Measurements from ENCODE around the gene LRRC8D.

The LRRC8D gene

GRCh38 chr1:89807503-89807902 is 13.3 kb upstream of the LRRC8D start:
- DNase-seq (ENCODE audit: low read depth) = no peak

- no peak for DNase-seq (ENCODE audit: low read depth)
Measured at GRCh38 chr1:89807983-89808382, 12.8 kb upstream of the LRRC8D start.

- DNase-seq (ENCODE audit: low read depth) = no peak
Measured at GRCh38 chr1:89808441-89809117, 12.3 kb upstream of the LRRC8D start.

DNA sequence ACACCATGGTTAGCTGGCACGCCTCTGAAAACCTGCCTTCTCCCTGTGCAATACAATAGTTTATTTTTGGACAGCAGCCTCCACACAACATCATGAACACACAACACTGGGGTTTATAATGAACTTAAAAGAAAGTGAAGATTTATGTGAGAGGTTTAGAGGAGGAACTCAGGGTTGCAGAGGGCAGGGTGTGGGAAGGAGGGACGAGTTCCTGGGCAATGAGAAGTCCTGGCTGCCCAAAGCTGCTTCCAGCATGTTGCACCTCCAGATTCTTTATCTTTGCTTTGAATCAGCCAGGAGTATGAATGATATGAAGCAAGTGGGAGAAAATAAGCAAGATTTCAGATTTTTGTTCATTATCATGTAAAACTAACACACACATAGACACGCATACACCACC is 11.3 kb upstream of the LRRC8D start:
- DNase-seq (ENCODE audit: low read depth) = no peak

DNA sequence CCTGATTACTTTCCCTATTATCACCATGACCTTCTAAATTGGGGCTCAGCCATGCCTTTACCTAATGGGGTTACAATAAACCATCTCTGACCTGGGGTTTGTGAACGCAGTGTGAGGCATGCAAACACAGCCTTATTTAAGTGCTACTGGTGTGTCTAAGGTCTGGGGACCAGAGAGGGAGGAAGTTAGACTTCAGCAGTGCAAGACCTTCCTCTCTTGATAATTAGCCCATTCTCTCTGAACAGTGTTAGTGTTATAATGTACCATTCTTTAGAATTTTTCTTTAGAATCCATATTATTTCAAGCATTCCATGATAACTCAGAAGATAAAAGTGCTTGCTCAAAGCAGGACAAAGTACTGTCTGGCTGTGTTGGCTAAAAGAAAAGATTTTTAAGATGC is 10.5 kb upstream of the LRRC8D start:
- no peak for DNase-seq (ENCODE audit: low read depth)

DNA sequence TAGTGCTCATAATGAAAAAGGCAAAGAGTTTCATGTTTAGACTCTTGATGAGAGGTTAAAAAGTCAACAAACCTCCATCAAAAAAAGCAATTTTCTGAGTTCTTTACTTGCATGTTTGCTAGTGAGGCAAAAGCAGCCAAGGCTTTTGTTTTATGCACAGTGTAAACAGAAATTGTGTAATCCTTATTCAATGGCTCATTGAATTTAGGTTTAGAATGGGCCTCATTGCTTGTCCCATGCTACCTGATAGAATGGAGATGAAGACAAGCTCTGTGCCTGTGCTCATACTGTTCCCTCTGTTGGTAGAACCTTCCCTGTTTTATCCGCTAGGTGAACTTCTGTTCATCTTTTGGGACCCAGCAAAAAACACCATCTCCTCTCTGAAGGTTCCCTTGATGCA is 10.0 kb upstream of the LRRC8D start:
- DNase-seq (ENCODE audit: low read depth) = no peak

GRCh38 chr1:89812992-89813391 is 7.8 kb upstream of the LRRC8D start:
- no peak for DNase-seq (ENCODE audit: low read depth)

- DNase-seq (ENCODE audit: low read depth) = no peak
Measured at GRCh38 chr1:89815040-89815439, 5.8 kb upstream of the LRRC8D start.

DNA sequence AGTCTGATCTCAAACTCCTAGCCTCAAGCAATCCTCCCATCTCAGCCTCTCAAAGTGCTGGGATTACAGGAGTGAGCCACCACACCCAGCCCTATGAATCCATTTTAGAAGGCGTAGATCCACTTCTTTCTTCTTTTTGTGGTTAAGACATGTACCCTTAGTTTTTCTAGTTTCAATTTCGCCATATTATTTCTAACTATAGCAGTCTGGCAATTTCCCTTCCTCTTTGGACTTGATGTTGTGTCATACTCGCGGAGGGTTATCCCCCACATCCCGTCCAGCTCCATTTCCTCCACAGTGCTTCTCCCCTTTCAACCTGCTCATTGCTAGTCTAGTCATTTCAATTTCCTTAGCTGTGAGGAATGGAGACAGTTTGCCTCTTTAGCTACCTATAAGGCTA is 5.2 kb upstream of the LRRC8D start:
- no peak for DNase-seq (ENCODE audit: low read depth)

GRCh38 chr1:89816366-89816765 is 4.5 kb upstream of the LRRC8D start:
- DNase-seq (ENCODE audit: low read depth) = no peak

DNA sequence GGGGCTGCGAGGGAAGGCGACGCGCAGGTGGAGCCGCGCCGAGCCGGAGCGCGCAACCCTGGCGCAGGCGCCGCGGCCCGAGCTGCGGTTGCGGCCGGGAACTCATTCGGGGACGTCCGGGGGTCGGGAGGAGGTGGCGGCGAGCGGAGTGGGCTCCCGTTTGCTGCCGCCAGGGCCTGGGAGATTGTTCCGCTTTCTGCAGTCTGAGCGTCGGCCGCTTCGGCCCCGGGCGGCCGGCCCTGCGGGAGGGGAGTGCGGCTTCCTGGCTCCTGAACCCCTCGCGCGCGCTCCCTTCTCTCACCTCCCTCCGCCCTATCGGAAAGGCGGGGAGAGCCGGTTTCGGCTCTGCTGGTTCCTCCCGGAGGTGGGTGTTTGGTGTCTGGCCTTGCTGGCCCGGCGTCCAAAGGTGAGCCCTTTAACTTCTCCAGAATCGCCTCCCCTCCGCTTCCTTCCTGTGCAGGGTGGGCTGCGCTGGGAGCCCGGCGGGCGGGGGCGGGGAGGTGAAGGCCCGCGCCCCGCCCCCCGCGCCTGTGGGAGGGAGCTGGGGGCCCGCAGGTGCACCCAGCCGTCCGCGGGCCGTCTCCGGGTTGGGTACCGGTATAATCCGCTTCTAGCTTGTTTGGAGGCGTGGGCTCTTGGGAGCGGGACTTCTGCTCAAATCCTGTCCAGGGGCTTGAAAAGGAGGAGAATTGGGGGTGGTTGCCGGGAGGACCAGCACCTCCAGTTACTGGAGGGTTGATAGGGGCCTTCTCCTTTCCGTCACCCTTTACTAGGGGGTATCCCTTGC is 683 bp downstream of the LRRC8D start:
- DNase-seq (ENCODE audit: low read depth) = no peak

- no peak for DNase-seq (ENCODE audit: low read depth)
Measured at GRCh38 chr1:89822109-89822962, 1.5 kb downstream of the LRRC8D start.

DNA sequence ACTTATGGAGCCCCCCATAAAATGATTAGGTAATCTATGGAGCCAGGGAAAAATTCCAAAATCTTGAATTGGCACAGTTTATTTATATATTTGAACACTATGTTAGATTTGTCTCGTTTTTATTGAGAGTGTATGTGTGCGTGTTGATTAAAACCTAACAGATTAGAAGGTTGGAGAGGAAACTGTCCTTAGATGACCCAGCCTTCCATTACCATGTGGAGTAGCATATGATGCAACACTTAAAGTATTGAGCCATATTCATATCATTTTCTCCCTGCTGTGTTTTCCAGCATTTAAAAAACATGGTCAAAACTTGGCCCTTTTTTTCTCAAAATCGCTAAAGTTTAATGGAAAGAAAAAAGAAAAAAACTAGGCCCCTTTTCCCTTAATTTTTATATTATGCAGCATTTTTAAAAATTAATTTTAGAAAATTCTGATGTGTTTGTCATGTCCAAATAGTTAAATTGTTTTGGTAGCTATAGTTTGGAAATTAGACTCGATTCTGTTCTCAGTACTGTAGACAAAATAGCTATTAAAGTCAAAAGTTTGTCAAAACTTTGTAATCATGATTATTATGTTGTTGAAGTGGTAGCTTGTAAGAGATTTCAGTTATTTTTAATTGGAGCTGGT is 2.3 kb downstream of the LRRC8D start:
- DNase-seq (ENCODE audit: low read depth) = no peak

DNA sequence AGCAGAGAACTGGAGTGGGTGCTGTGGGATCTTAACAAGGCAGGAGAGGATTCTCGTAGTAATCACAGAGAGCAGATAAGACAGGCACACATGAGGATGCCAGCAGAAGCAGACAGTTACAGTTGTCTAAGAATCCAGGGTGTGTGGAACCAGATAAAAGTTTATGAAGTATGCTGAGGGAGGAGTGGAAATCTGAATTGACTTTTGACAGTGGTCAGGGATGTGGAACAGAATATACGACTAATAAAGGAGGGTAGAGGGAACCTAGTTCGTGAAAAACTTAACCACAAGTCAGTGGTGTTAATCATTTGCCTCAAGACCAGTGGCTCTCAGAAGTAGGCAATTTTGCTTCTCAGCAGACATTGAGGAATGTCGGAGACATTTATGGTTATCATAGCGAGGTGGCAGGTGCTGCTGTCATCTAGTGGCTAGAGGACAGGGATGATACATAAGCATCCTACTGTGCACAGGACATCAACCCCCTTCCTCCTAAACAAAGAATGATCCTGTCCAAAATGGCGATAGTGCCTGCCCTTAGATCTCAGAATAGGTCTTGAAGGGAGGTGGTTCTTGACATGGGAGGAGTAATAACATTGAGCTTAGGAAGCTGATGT is 3.0 kb downstream of the LRRC8D start:
- no peak for DNase-seq (ENCODE audit: low read depth)

DNA sequence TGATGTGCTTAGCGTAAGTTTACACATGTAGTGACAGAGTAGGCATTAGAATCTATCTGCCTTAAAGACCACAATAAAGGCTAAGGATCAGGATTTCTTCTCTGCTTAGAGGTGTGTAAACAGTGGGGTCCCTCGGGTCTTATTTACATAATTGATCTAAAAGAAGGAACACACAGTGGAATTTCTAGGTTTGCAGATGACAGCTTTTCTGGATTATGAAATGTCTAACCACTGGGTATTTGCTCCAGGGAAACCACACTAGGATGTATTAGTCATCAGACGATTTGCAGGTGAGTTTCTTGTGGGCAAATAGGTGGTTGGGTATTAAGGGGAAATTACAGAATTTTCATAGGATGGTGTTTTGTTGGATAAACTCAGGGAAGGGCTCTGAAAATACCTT is 5.8 kb downstream of the LRRC8D start:
- DNase-seq (ENCODE audit: low read depth) = no peak

- no peak for DNase-seq (ENCODE audit: low read depth)
Measured at GRCh38 chr1:89827330-89827729, 6.5 kb downstream of the LRRC8D start.

- DNase-seq (ENCODE audit: low read depth) = no peak
Measured at GRCh38 chr1:89827902-89828301, 7.1 kb downstream of the LRRC8D start.

- no peak for DNase-seq (ENCODE audit: low read depth)
Measured at GRCh38 chr1:89829186-89829585, 8.4 kb downstream of the LRRC8D start.

DNA sequence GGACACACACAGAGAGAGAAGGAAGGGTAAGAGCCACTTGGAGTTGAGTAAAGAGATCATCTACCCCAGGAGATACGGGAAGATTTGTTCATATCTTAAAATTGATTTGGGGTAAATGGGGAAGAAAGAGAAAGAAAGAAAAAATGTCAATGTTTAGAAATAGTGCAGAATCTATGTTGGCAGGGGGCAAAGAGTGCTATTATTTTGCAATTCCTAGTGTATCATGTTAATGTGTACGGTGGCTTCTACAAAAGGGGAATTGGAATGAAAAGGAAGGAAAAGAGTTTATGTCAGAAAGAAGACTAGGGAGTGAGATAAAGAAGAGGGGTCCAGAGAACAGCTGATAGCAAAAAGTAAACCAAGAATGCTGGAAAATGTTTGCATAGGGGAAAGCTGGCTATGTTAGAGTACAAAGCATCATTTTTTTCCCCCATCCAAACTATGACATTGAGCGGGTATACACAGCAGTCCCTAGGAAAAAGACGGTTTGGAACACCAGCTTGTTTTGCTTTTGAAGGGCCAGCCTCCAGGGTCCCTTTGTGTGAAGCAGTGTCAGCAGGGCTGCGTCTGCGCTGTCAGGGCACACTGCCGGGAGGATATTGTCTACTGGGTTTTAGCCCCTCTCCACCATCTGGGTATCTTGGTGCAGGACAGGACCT is 10.8 kb downstream of the LRRC8D start:
- no peak for DNase-seq (ENCODE audit: low read depth)

DNA sequence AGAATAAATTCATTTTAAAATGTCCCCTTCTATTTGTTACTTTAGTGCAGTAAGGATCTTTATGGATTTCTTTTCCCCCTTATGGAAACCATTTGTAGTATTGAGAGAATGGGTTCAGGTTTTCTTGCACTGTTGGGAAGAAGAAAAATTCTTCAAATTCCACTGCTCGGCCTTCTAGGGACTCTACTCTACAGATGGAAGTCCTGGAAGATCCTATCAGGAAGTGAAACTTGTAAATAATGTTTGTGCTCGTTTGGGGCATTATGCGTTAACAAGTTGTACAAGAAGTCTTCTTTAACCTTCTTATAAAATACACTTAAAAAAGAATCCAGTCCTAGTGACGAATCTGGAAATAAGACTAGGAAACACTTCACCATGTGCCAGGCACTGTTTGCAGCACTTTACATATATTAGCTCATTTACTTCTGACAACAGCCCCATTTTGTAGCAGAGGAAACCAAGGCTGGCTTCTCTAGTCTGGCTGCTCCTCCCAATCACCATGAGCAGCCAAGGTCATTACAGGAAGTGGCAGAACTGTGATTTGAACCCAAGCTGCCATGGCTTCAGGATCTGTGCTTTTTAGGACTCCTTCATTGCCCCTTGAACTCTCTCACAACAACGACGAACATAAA is 11.8 kb downstream of the LRRC8D start:
- DNase-seq (ENCODE audit: low read depth) = no peak

All from stromal cell of bone marrow (primary cell).